IPS-11a (cell line): ENCODE measurements around the gene SPEG.

Source experiments
- H3K4me3 ChIP-seq: one replicate; pipeline ENCODE4 v1.5.1; 2013; ENCODE audit warnings: low read depth, low read length, control low read depth

The SPEG gene

DNA sequence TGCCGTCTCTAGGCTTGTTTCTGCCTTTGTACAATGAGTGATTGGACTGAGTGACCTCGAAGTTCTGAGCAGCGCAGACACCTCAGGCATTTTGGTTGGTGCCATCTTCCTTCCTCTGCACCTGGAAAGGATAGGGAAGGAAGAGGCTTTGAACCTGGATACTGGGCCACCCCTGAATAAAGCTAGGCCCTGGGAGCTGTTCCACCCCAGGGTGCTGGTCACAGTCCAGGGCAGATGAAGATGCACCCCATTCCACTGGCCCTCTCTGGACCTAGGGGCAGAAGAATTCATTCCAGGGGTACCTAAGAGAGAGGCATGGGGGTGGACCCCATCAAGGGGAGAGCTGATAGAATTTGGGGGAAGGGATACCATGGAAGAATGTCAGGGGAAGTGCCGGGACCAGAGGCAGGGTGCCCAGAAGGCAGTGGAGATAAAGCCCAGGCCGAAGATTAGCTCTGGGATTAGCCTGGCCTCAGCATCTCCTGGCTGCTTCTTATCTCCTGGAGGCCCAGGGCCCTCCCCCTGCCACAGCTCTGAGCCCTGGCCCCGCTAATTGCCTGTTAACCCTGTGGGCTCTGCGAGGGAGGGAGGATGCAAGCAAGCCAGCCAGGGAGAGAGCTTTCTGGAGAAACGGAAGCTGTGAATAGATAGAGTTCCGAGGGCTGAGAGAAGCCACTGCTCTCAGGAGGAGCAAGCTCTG lies 91.0 kb downstream of the SPEG start:
- no peak overlapping the region for H3K4me3 ChIP-seq

GRCh38 chr2:219526320-219527075 lies 91.9 kb downstream of the SPEG start:
- H3K4me3 ChIP-seq = no peak overlapping the region

GRCh38 chr2:219527076-219527394 lies 92.4 kb downstream of the SPEG start:
- H3K4me3 ChIP-seq = no peak overlapping the region

DNA sequence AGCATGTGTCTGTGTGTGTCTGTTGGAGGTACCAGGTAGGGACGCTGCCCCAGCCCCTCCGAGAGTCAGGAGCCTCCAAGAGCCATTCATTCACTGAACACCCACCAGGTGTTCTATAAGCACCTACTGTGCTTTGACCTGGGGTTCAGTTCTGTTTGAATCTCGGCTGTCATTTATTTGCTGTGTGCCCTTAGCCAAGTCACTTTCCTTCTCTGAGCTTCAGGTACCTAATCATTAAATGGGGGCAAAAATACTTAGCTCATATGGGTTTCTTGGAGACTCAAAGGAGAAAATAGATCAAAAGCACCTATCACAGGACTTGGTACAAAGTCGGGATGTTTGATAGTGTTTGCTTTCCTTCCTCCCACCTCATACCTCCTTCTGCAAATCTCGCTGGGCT lies 92.8 kb downstream of the SPEG start:
- H3K4me3 ChIP-seq = no peak overlapping the region

DNA sequence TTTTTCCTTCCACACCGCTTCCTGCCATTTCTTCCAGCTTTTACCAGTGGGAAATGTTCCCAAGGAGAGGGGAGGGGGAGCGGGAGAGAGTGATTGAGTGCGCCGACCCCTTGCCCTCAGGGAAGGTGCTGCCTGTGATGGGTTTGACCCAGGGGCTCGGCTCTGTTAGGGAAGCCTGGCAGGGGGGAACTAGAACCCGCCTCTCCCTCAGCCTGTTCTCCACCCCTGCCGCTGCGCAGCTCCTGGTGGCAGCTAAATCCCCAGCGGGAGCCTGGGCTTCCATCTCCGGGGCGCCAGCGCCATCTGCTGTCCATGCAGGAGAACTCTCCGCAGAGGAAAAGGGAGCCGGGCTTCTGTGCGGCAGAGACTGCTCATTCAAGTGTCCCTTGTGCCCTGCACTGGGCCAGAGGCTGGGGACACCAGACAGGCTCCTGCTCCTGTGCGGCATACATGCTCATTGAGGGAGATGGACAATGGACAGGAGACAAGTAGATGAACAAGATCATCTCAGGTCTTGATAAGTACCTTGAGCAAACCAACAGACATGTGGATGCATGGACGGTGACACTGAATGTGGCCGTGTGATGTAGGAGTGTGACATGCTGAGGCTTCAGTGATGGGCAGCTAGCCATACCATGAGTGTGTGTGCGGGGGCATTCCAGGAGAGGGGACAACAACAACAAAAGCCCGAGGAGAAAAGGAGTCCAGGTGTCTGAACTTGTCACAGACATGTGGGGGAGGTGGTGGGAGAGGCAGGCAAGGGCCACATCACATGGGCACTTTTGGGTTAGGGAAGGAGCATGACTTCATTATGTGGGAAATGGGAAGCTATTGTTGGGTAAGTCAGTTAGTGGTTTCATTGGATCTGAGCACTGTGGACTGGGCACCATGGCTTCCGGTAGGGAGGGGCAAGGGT lies 95.7 kb downstream of the SPEG start:
- H3K4me3 ChIP-seq = no peak overlapping the region

GRCh38 chr2:219531639-219532377 lies 97.2 kb downstream of the SPEG start:
- H3K4me3 ChIP-seq = no peak overlapping the region

- H3K4me3 ChIP-seq = no peak overlapping the region
These were observed 97.7 kb downstream of the SPEG start for GRCh38 chr2:219532378-219532649.

DNA sequence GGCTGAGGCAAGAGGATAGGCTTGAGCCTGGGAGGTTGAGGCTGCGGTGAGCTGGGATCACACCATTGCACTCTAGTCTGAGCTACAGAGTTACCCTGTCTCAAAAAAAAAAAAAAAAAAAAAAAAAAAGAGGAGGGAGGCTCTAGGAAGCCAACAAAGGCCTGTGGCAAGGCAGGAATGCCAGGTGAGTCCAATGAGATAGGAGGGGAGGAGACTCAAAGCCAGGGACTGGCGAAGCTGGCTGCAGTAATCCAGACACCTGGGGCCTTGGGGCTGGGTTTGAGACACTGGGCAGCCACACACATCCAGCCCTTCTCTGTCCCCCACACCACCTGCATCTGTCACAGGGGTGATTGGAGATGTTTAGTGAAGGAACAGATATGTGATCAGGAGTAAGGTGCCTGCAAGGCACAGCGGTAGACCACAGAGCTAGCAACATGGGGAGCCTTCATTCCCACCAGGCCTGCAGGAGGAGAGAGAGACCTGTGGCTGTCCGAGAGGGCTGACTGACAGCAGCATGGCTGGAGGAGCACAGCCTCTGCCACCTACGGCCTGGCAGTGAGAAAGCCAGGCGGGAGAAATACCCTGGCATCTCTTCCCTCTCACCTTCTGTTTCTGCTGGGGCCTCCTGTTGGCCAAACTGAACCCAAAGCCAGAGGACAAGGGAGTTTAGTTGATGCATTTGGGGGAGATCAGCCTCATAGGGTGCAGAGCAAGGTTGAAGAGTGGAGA lies 99.5 kb downstream of the SPEG start:
- H3K4me3 ChIP-seq = no peak overlapping the region

- H3K4me3 ChIP-seq = no peak overlapping the region
These were observed 101.8 kb downstream of the SPEG start for GRCh38 chr2:219536425-219536824.

GRCh38 chr2:219536967-219537366 lies 102.3 kb downstream of the SPEG start:
- H3K4me3 ChIP-seq = no peak overlapping the region

- no peak overlapping the region for H3K4me3 ChIP-seq
These were observed 103.2 kb downstream of the SPEG start for GRCh38 chr2:219537657-219538488.

GRCh38 chr2:219538504-219538951 lies 103.9 kb downstream of the SPEG start:
- H3K4me3 ChIP-seq = no peak overlapping the region

- H3K4me3 ChIP-seq = no peak overlapping the region
These were observed 104.5 kb downstream of the SPEG start for GRCh38 chr2:219538956-219539788.

DNA sequence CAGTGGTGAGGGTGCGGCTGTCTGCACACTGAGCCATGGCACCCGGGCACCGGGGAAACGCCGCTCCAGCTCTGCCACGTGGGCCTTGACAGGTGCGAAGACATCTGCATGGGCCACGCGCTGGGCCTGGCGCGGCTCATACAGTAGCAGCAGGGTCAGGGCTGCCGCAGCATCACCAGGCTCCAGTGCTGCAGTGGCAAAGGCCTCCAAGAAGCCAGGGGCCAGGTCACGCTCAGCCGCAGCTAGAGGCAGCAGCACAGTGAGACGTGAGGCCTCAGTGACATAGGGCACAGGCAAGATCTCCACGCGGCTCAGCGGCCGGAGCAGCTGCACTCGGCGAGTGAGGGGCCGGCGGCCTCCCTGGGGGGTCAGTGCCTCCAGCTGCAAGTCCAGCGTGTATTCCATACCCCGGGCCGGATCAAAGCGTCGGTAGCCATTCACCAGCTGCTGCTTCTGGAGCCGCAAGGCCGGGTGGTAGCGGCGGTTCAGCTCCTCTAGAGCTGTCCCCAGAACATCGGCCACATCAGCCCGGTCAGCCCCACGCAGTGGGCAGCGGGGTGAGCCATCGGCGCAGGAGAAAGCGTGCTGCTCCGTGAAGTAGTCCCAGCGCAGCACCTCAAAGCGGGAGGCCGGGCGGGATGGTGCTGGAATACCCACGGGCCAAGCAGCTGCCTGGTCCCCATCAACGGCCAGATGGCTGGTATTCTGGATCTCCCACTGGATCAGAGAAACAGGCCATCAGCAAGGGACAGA lies 105.5 kb downstream of the SPEG start:
- no peak overlapping the region for H3K4me3 ChIP-seq

DNA sequence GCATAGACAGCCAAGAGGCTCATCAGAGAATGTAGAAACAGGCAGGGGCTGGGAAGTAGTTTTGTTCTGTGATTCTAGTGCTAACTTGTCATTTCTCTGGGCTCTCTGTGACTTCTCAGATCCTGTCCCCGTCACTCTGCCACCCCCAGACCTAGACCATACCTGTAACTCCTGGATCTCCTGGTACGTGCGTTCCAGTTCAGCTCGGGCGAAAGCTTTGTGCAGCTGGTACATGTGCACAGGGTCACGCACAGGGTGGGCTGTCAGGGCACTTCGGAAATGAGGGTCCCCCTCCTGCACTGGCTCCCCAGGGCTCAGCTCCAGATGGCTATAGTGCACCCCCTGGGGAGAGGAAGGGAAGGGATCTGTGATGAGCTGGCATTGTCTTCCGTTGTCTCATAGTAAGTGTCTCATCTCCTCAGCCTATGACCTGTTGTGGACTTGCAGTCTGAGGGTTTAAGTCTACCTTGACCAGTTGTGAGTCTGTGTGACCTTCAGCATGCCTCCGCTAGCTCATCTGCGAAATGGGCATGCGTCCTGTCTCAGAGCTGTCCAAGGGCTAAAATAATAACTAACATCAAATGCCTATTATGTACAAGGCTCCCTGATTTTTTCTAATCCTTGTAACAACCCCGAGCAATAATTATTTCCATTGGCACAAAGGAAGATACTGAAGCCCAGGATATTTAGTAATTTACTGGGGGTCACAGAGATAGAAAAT lies 106.3 kb downstream of the SPEG start:
- H3K4me3 ChIP-seq = no peak overlapping the region

- no peak overlapping the region for H3K4me3 ChIP-seq
These were observed 107.1 kb downstream of the SPEG start for GRCh38 chr2:219541611-219542180.
